SK-N-MC (cell line): ENCODE measurements around the gene SUCLG2.

ENCODE experiments used
- EZH2 ChIP-seq: fragments of 200-600 bp; sonication (generic); IDR thresholded peaks from one replicate; pipeline ENCODE4 v1.6.1; 2017; ENCODE audit warnings: antibody characterized with exemption
- POLR2AphosphoS5 ChIP-seq: IDR thresholded peaks from 2 replicates; pipeline ENCODE4 v1.6.1; 2012; ENCODE audit warnings: mild to moderate bottlenecking, low read depth, low read length, borderline replicate concordance

GRCh38 chr3:67557848-67558355, 96.5 kb downstream of the SUCLG2 start:
- TF ChIP-seq EZH2 = no peak
- no peak for TF ChIP-seq POLR2AphosphoS5
